ENCODE data around the gene CLDN19. TPM values are rescaled to one million over a fixed set of nuclear protein-coding genes. Genes with fewer than 3 reads are reported as not detected.
"Not testable (repeated sequence)": the region's sequence is repeated elsewhere in the genome, so short reads cannot be mapped to it uniquely, and the experiment has no call there.

Gene CLDN19
- total and polyA plus RNA-seq, 4 donors: 0.14 to 5.1 TPM; not detected in 2

GRCh38 chr1:42721926-42722325 lies 18.1 kb downstream of the CLDN19 start:
- Histone ChIP-seq H3K27ac (ENCODE audit: low read depth in 1 of 2, low read length in 2 of 2) (no peak overlapping the region), H3K4me3 (ENCODE audit: low read depth in 1 of 3, low read length in 3 of 3) (no peak overlapping the region), H3K4me1 (ENCODE audit: control insufficient read depth in 4 of 4, insufficient read depth in 4 of 4, low read length in 3 of 4) (peaks cover 0 to 4% (median 0%) of the 10 kb centered on the region in 4 donors), H3K9me3 (ENCODE audit: control insufficient read depth in 4 of 4, low read length in 3 of 4) (no peaks in the 10 kb centered on the region), H3K27me3 (ENCODE audit: control insufficient read depth in 4 of 4, insufficient read depth in 4 of 4, low read length in 3 of 4) (no peaks in the 10 kb centered on the region), H3K36me3 (ENCODE audit: control insufficient read depth in 4 of 4, insufficient read depth in 3 of 4, low read depth in 1 of 4, low read length in 3 of 4) (peaks cover 0 to 3% (median under 1%) of the 10 kb centered on the region in 4 donors), H3K9ac (ENCODE audit: low read depth in 1 of 2, low read length in 2 of 2) (no peak overlapping the region)
- no peak for DNase-seq (ENCODE audit: low spot score)
- WGBS: 95% methylated on average over 3 of the region's 3 CpGs
- TF ChIP-seq HNF4G (IDR thresholded peaks at IDR 0.05): no peak
- no peak for TF ChIP-seq FOXA1 (IDR thresholded peaks at IDR 0.05)
- no peak for TF ChIP-seq CTCF (IDR thresholded peaks at IDR 0.05; ENCODE audit: low read depth, low read length, missing input control)
- no peak for TF ChIP-seq YY1 (IDR thresholded peaks at IDR 0.05)
- TF ChIP-seq RXRA (IDR thresholded peaks at IDR 0.05): no peak
- no peak for TF ChIP-seq EGR1 (IDR thresholded peaks at IDR 0.05; ENCODE audit: low read depth in 2 of 2)
- TF ChIP-seq JUND (IDR thresholded peaks at IDR 0.05): no peak
- TF ChIP-seq ATF3 (IDR thresholded peaks at IDR 0.05): no peak
- no peak for TF ChIP-seq HNF4A (conservative IDR thresholded peaks at IDR 0.05)
- no peak for TF ChIP-seq NR2F2 (IDR thresholded peaks at IDR 0.05)
- TF ChIP-seq GABPA (IDR thresholded peaks at IDR 0.05 in 1 of 2, conservative IDR thresholded peaks at IDR 0.05 in 1 of 2): no peak

- H3K9me3 ChIP-seq (ENCODE audit: control insufficient read depth in 4 of 4, low read length in 3 of 4): no peaks in the 10 kb centered on the region
- H3K4me3 ChIP-seq (ENCODE audit: low read depth in 1 of 3, low read length in 3 of 3): no peak overlapping the region
- no peak for DNase-seq (ENCODE audit: low spot score)
- 62% methylated on average over 1 of the region's 1 CpG for WGBS
- TF ChIP-seq NR2F2 (IDR thresholded peaks at IDR 0.05) (no peak), ZBTB33 (IDR thresholded peaks at IDR 0.05) (no peak), ATF3 (IDR thresholded peaks at IDR 0.05) (no peak), YY1 (IDR thresholded peaks at IDR 0.05) (no peak), CTCF (IDR thresholded peaks at IDR 0.05; ENCODE audit: low read depth, low read length, missing input control) (no peak), REST (IDR thresholded peaks at IDR 0.05) (no peak), RXRA (IDR thresholded peaks at IDR 0.05) (no peak)
- no peak overlapping the region for H3K27ac ChIP-seq (ENCODE audit: low read depth in 1 of 2, low read length in 2 of 2)
- H3K36me3 ChIP-seq (ENCODE audit: control insufficient read depth in 4 of 4, insufficient read depth in 3 of 4, low read depth in 1 of 4, low read length in 3 of 4): peaks cover 0 to 3% (median under 1%) of the 10 kb centered on the region in 4 donors
- H3K4me1 ChIP-seq (ENCODE audit: control insufficient read depth in 4 of 4, insufficient read depth in 4 of 4, low read length in 3 of 4): peaks cover 0 to 4% (median 0%) of the 10 kb centered on the region in 4 donors
- H3K27me3 ChIP-seq (ENCODE audit: control insufficient read depth in 4 of 4, insufficient read depth in 4 of 4, low read length in 3 of 4): no peaks in the 10 kb centered on the region
- no peak overlapping the region for H3K9ac ChIP-seq (ENCODE audit: low read depth in 1 of 2, low read length in 2 of 2)
Observed at GRCh38 chr1:42720868-42721267, 19.2 kb downstream of the CLDN19 start.

GRCh38 chr1:42714441-42714840 lies 25.6 kb downstream of the CLDN19 start:
- H3K4me3 ChIP-seq (ENCODE audit: low read depth in 1 of 3, low read length in 3 of 3); DNase-seq (ENCODE audit: low spot score); H3K4me1 ChIP-seq (ENCODE audit: control insufficient read depth in 4 of 4, insufficient read depth in 4 of 4, low read length in 3 of 4); H3K9ac ChIP-seq (ENCODE audit: low read depth in 1 of 2, low read length in 2 of 2); H3K36me3 ChIP-seq (ENCODE audit: control insufficient read depth in 4 of 4, insufficient read depth in 3 of 4, low read depth in 1 of 4, low read length in 3 of 4); H3K27ac ChIP-seq (ENCODE audit: low read depth in 1 of 2, low read length in 2 of 2); H3K9me3 ChIP-seq (ENCODE audit: control insufficient read depth in 4 of 4, low read length in 3 of 4); H3K27me3 ChIP-seq (ENCODE audit: control insufficient read depth in 4 of 4, insufficient read depth in 4 of 4, low read length in 3 of 4): not testable (repeated sequence)

Measured in liver (tissue), 9 donors.